Activated CD8-positive, alpha-beta T cell treated with anti-CD3 and anti-CD28 coated beads, Interleukin-2, amount 10 ng/mL, durations not matched to agents 7 days and 5 days (primary cell): ENCODE data around the gene DOCK8. TPM values are rescaled to one million over a fixed set of nuclear protein-coding genes. Genes with fewer than 3 reads are reported as not detected.

Experiments
- ATAC-seq: fragments of 150-1000 bp; cut with Tn5 transposase; one replicate; pipeline ENCODE4 v1.10.0; 2021; ENCODE audit warnings: moderate library complexity
- CTCF ChIA-PET: fragments of 350-600 bp; sonication (Branson Sonifier 250); formaldehyde crosslinking; loops from one replicate; lab custom pipeline; 2021; ENCODE audit warnings: antibody characterized with exemption; lab: Charles Lee
- POLR2A ChIA-PET: fragments of 350-600 bp; sonication (Branson Sonifier 250); formaldehyde crosslinking; loops from one replicate; lab custom pipeline; 2021; ENCODE audit warnings: antibody characterized with exemption; lab: Charles Lee
- DNase-seq: peaks from one replicate; pipeline ENCODE4 v3.0.0-alpha.2; 2020
- H3K27ac Mint-ChIP-seq: one replicate; pipeline ENCODE4 v1.8.0; 2021; ENCODE audit warnings: mild to moderate bottlenecking, mixed read lengths
- H3K27me3 Mint-ChIP-seq: one replicate; pipeline ENCODE4 v1.8.0; 2021; ENCODE audit warnings: low read depth, mixed read lengths
- H3K36me3 Mint-ChIP-seq: one replicate; pipeline ENCODE4 v1.8.0; 2021; ENCODE audit warnings: low read depth, mixed read lengths
- H3K4me1 Mint-ChIP-seq: one replicate; pipeline ENCODE4 v1.8.0; 2021; ENCODE audit warnings: low read depth, mixed read lengths
- H3K4me3 Mint-ChIP-seq: one replicate; pipeline ENCODE4 v1.8.0; 2021; ENCODE audit warnings: mild to moderate bottlenecking, mixed read lengths
- H3K9me3 Mint-ChIP-seq: one replicate; pipeline ENCODE4 v1.8.0; 2022; ENCODE audit warnings: mixed read lengths; ENCODE audit not compliant: insufficient read depth
- total RNA-seq, 2 experiments: library from RNA; stranded (reverse); gene quantifications; one replicate each; pipeline ENCODE4 v1.2.3, GENCODE V29; 2021

Gene DOCK8
- total RNA-seq, 2 experiments from 2014 or later, result 386 to 389 TPM

- no peaks in the 10 kb centered on the region for H3K27me3 Mint-ChIP-seq
- no peak overlapping the region for H3K4me3 Mint-ChIP-seq
- H3K36me3 Mint-ChIP-seq, result peaks cover 56% of the 10 kb centered on the region
- DNase-seq, result no peak
- ATAC-seq, result no peak
- POLR2A ChIA-PET, result no interaction called here
- CTCF ChIA-PET, result no interaction called here
- H3K9me3 Mint-ChIP-seq, result no peaks in the 10 kb centered on the region
- no peak overlapping the region for H3K27ac Mint-ChIP-seq
- H3K4me1 Mint-ChIP-seq, result no peaks in the 10 kb centered on the region
These were observed 104.0 kb downstream of the DOCK8 start for GRCh38 chr9:318646-319045.

GRCh38 chr9:324971-325370, 110.3 kb downstream of the DOCK8 start:
- H3K27ac Mint-ChIP-seq, result peak overlapping the region; percentile 45
- DNase-seq (no peak), ATAC-seq (no peak)
- H3K9me3 Mint-ChIP-seq, result no peaks in the 10 kb centered on the region
- H3K4me3 Mint-ChIP-seq, result no peak overlapping the region
- peaks cover 60% of the 10 kb centered on the region for H3K36me3 Mint-ChIP-seq
- ChIA-PET POLR2A (no interaction called here), CTCF (no interaction called here)
- H3K4me1 Mint-ChIP-seq, result peaks cover 6% of the 10 kb centered on the region
- H3K27me3 Mint-ChIP-seq, result no peaks in the 10 kb centered on the region

DNA sequence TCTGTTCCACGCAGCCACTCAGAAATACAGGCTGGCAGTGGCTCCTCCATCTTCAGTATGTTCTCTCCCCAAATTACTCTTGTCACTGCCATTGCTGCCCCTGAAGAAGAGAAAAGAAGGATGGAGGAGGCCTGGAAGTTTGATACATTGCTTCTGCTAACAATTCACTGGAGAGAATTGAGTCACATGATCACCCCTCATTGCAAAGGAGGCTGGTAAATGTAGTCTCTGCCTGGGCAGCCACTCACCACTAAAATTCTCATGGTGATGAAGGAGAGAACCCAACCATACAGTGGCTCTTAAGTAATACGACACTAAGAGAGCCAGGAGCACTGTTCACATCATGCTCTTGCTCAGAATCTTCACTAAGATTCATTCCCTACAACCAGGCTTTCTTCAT, 112.0 kb downstream of the DOCK8 start:
- Mint-ChIP-seq H3K4me3 (no peak overlapping the region), H3K27ac (no peak overlapping the region), H3K27me3 (no peaks in the 10 kb centered on the region), H3K4me1 (peaks cover 12% of the 10 kb centered on the region), H3K36me3 (peaks cover 76% of the 10 kb centered on the region), H3K9me3 (no peaks in the 10 kb centered on the region)
- DNase-seq, result no peak
- POLR2A ChIA-PET, result interaction anchor here (0.6 kb wide), 1 partner anchor 55 kb away, joined by 3 read pairs; no protein-coding TSS in a partner anchor
- CTCF ChIA-PET, result no interaction called here
- ATAC-seq, result no peak

- ChIA-PET CTCF (no interaction called here), POLR2A (no interaction called here)
- Mint-ChIP-seq H3K4me3 (no peak overlapping the region), H3K9me3 (no peaks in the 10 kb centered on the region), H3K4me1 (peaks cover 12% of the 10 kb centered on the region), H3K27me3 (no peaks in the 10 kb centered on the region), H3K36me3 (peaks cover 82% of the 10 kb centered on the region), H3K27ac (no peak overlapping the region)
- ATAC-seq, result no peak
- no peak for DNase-seq
These were observed 113.8 kb downstream of the DOCK8 start for GRCh38 chr9:328453-328852.

GRCh38 chr9:331197-331596, 116.5 kb downstream of the DOCK8 start:
- no peak for DNase-seq
- Mint-ChIP-seq H3K36me3 (peaks cover 83% of the 10 kb centered on the region), H3K4me1 (peaks cover 36% of the 10 kb centered on the region), H3K4me3 (no peak overlapping the region), H3K9me3 (no peaks in the 10 kb centered on the region), H3K27me3 (no peaks in the 10 kb centered on the region), H3K27ac (peak overlapping the region; percentile 1)
- ChIA-PET CTCF (interaction anchor here (0.7 kb wide), 1 partner anchor 10 kb away, joined by 3 read pairs; no protein-coding TSS in a partner anchor), POLR2A (no interaction called here)
- ATAC-seq, result no peak

DNA sequence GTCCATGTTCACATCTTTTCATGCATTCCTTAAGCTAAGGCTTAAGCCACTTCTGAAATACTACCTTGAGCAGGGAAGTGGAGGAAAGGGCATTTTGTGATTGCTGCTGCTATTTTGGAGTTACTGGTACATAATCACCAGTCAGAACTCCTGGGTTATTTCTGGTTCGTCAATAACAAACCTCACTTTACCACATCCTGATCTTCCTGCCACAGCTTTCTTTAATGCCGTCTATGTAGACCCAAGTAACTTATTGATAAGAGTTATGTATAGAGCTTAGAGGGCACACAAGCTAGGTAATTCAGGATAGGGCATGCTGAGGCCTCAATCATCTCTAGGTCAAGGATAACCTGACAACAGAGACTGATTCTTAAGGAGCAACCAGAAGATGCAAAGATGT, 120.7 kb downstream of the DOCK8 start:
- Mint-ChIP-seq H3K4me3 (no peak overlapping the region), H3K27ac (peak overlapping the region; percentile 64), H3K9me3 (no peaks in the 10 kb centered on the region), H3K27me3 (no peaks in the 10 kb centered on the region), H3K4me1 (peaks cover 30% of the 10 kb centered on the region), H3K36me3 (peaks cover 84% of the 10 kb centered on the region)
- ChIA-PET POLR2A (no interaction called here), CTCF (interaction anchor here (0.6 to 1.8 kb wide), 2 partner anchors 48 to 413 kb away, joined by 3 to 4 read pairs; no protein-coding TSS in a partner anchor)
- DNase-seq, result no peak
- ATAC-seq, result peak; percentile 63

DNA sequence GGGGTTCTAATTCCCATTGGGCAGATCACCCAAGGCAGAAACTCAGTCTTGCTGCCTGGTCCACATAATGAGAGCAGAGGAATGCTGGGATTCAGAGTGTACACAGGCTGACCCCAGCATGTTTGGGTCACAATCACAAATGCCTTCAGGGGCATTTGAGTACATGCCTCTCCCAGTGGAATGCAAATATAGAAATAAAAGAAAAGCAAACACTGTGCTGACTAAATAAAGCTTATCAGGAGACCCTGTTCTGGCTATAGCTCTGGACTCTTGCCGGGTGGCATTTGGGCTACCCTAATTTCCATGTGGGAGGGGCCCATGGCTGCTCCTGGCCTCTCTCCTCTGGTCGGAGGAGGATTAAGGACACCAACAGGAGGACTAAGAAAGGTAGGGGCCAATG, 121.4 kb downstream of the DOCK8 start:
- Mint-ChIP-seq H3K9me3 (no peaks in the 10 kb centered on the region), H3K4me1 (peaks cover 27% of the 10 kb centered on the region), H3K27ac (peak overlapping the region; percentile 67), H3K4me3 (no peak overlapping the region), H3K36me3 (peaks cover 81% of the 10 kb centered on the region), H3K27me3 (no peaks in the 10 kb centered on the region)
- POLR2A ChIA-PET, result interaction anchor here (1.0 to 1.3 kb wide), 2 partner anchors 10 to 14 kb away, joined by 3 read pairs; no protein-coding TSS in a partner anchor
- ATAC-seq (no peak), DNase-seq (no peak)
- CTCF ChIA-PET, result interaction anchor here (0.6 to 1.8 kb wide), 3 partner anchors 12 to 413 kb away, joined by 3 to 4 read pairs (median 3); no protein-coding TSS in a partner anchor

- no peak for DNase-seq
- H3K36me3 Mint-ChIP-seq, result peaks cover 86% of the 10 kb centered on the region
- H3K27ac Mint-ChIP-seq, result no peak overlapping the region
- H3K4me1 Mint-ChIP-seq, result peaks cover 23% of the 10 kb centered on the region
- H3K27me3 Mint-ChIP-seq, result no peaks in the 10 kb centered on the region
- CTCF ChIA-PET, result no interaction called here
- ATAC-seq, result no peak
- POLR2A ChIA-PET, result no interaction called here
- no peaks in the 10 kb centered on the region for H3K9me3 Mint-ChIP-seq
- H3K4me3 Mint-ChIP-seq, result no peak overlapping the region
These were observed 123.9 kb downstream of the DOCK8 start for GRCh38 chr9:338602-339001.

DNA sequence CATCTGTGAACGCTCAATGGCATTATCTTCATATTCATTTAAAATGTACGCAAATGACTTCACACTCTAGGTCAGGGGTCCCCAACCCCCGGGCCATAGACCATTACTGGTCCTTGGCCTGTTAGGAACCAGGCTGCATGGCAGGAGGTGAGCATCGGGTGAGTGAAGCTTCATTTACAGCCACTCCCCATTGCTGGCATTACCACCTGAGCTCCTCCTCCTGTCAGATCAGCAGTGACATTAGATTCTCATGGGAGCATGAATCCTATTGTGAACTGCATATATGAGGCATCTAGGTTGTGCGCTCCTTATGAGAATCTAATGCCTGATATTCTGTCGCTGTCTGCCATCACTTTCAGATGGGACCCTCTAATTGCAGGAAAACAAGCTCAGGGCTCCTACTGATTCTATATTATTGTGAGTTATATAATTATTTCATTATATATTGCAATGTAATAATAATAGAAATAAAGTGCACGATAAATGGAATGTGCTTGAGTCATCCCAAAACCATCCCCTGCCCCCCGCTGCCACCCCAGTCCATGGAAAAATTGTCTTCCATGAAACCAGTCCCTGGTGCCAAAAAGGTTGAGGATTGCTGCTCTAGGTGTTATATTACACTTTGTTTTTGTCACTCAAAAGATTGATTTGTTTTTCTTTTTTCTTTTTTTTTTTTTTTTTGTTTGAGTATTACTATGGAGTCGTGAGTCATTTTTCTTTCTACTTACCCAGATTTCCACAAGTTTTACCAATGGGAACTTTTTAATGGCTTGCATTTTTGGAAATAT, 127.2 kb downstream of the DOCK8 start:
- H3K4me1 Mint-ChIP-seq, result no peaks in the 10 kb centered on the region
- peaks cover 84% of the 10 kb centered on the region for H3K36me3 Mint-ChIP-seq
- ATAC-seq, result no peak
- no peak overlapping the region for H3K27ac Mint-ChIP-seq
- CTCF ChIA-PET, result no interaction called here
- H3K4me3 Mint-ChIP-seq, result no peak overlapping the region
- POLR2A ChIA-PET, result no interaction called here
- H3K27me3 Mint-ChIP-seq, result no peaks in the 10 kb centered on the region
- H3K9me3 Mint-ChIP-seq, result no peaks in the 10 kb centered on the region
- no peak for DNase-seq

- Mint-ChIP-seq H3K36me3 (peaks cover 84% of the 10 kb centered on the region), H3K4me3 (no peak overlapping the region), H3K9me3 (no peaks in the 10 kb centered on the region), H3K4me1 (peaks cover 6% of the 10 kb centered on the region), H3K27me3 (no peaks in the 10 kb centered on the region), H3K27ac (no peak overlapping the region)
- ATAC-seq (no peak), DNase-seq (no peak)
- ChIA-PET CTCF (no interaction called here), POLR2A (no interaction called here)
These were observed 129.1 kb downstream of the DOCK8 start for GRCh38 chr9:343773-344172.

GRCh38 chr9:346111-346571, 131.5 kb downstream of the DOCK8 start:
- ATAC-seq, result no peak
- H3K27me3 Mint-ChIP-seq, result no peaks in the 10 kb centered on the region
- H3K9me3 Mint-ChIP-seq, result no peaks in the 10 kb centered on the region
- H3K4me1 Mint-ChIP-seq, result peaks cover 22% of the 10 kb centered on the region
- H3K36me3 Mint-ChIP-seq, result peaks cover 87% of the 10 kb centered on the region
- H3K4me3 Mint-ChIP-seq, result no peak overlapping the region
- DNase-seq, result no peak
- POLR2A ChIA-PET, result interaction anchor here (1.4 kb wide), 1 partner anchor 10 kb away, joined by 3 read pairs; no protein-coding TSS in a partner anchor
- CTCF ChIA-PET, result interaction anchor here (1.3 kb wide), 1 partner anchor 58 kb away, joined by 3 read pairs; no protein-coding TSS in a partner anchor
- no peak overlapping the region for H3K27ac Mint-ChIP-seq

DNA sequence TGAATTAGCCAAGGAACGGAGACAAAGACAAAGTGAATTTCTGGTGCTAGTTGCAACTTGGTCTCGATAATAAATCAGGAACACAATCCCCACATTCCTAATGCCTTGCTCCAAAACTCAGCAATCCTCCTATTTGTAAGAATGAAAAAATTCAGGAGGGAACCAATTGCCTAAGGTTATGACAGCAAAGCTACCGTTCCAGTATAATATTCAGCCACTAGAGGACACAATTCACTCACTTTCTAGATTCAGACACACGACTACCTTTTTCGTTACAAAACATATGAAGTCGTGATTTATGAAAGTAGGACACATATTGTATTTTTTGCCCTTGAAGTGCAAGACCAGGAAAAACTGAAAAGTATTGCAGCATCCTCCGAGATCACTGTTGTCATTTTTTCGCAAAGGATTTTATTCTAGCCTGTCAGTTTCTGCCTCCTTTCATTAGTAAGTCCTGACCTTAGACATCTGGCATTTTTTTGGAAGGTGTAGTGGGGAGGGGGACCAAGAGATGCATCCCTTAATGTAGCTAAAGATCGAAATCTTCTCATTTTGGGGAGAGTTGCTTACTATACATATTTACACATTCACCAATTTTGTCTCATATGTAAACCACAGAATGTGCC, 133.1 kb downstream of the DOCK8 start:
- Mint-ChIP-seq H3K27ac (peak overlapping the region; percentile 0), H3K9me3 (no peaks in the 10 kb centered on the region), H3K36me3 (peaks cover 85% of the 10 kb centered on the region), H3K27me3 (no peaks in the 10 kb centered on the region), H3K4me1 (peaks cover 25% of the 10 kb centered on the region), H3K4me3 (no peak overlapping the region)
- DNase-seq (no peak), ATAC-seq (no peak)
- ChIA-PET POLR2A (no interaction called here), CTCF (interaction anchor here (1.3 kb wide), 1 partner anchor 59 kb away, joined by 3 read pairs; no protein-coding TSS in a partner anchor)
